Renal pelvis (tissue), 12 donors: ENCODE results near the gene ZNF830. TPM values are rescaled to one million over a fixed set of nuclear protein-coding genes. Genes with fewer than 3 reads are reported as not detected.
"Not testable (repeated sequence)": the region's sequence is repeated elsewhere in the genome, so short reads cannot be mapped to it uniquely, and the experiment has no call there.

ENCODE experiments used
- DNase-seq: peaks from one replicate; pipeline ENCODE4 v3.0.0-alpha.2; 2013
- long read RNA-seq, 16 experiments: transcript quantifications; one replicate each; lab custom pipeline, GENCODE V29; 2026
- polyA plus RNA-seq, 3 donors: library from polyadenylated mRNA; unstranded; fragments of 120-200 nt; gene quantifications; one replicate each; pipeline ENCODE4 v1.2.1, GENCODE V29; 2013; ENCODE audit not compliant: insufficient read length in 3 of 3

Gene ZNF830, protein sequence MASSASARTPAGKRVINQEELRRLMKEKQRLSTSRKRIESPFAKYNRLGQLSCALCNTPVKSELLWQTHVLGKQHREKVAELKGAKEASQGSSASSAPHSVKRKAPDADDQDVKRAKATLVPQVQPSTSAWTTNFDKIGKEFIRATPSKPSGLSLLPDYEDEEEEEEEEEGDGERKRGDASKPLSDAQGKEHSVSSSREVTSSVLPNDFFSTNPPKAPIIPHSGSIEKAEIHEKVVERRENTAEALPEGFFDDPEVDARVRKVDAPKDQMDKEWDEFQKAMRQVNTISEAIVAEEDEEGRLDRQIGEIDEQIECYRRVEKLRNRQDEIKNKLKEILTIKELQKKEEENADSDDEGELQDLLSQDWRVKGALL
- polyA plus RNA-seq = 10 to 100 TPM; 22.5 to 25.1 (median 23.1) TPM
- long read RNA-seq, donor 1, transcript ZNF830-201 (1 exons, 2,246 nt) = major isoform, 19 of 19 reads
- long read RNA-seq, donor 1, partial matches to known transcripts = 0 of 19 reads
- long read RNA-seq, donor 1, other reads (novel, unspliced or antisense) = 0 of 19 reads
- long read RNA-seq, donor 2, transcript ZNF830-201 (1 exons, 2,246 nt) = major isoform, 25 of 25 reads
- long read RNA-seq, donor 2, partial matches to known transcripts = 0 of 25 reads
- long read RNA-seq, donor 2, other reads (novel, unspliced or antisense) = 0 of 25 reads
- long read RNA-seq, donor 3, transcript ZNF830-201 (1 exons, 2,246 nt) = major isoform, 30 of 30 reads
- long read RNA-seq, donor 3, partial matches to known transcripts = 0 of 30 reads
- long read RNA-seq, donor 3, other reads (novel, unspliced or antisense) = 0 of 30 reads
- long read RNA-seq, donor 4, transcript ZNF830-201 (1 exons, 2,246 nt) = major isoform, 28 of 28 reads
- long read RNA-seq, donor 4, partial matches to known transcripts = 0 of 28 reads
- long read RNA-seq, donor 4, other reads (novel, unspliced or antisense) = 0 of 28 reads
- long read RNA-seq, donor 5, transcript ZNF830-201 (1 exons, 2,246 nt) = major isoform, 14 of 14 reads
- long read RNA-seq, donor 5, partial matches to known transcripts = 0 of 14 reads
- long read RNA-seq, donor 5, other reads (novel, unspliced or antisense) = 0 of 14 reads
- long read RNA-seq, donor 6, transcript ZNF830-201 (1 exons, 2,246 nt) = major isoform, 27 of 27 reads
- long read RNA-seq, donor 6, partial matches to known transcripts = 0 of 27 reads
- long read RNA-seq, donor 6, other reads (novel, unspliced or antisense) = 0 of 27 reads
- long read RNA-seq, donor 7, transcript ZNF830-201 (1 exons, 2,246 nt) = major isoform, 25 of 25 reads
- long read RNA-seq, donor 7, partial matches to known transcripts = 0 of 25 reads
- long read RNA-seq, donor 7, other reads (novel, unspliced or antisense) = 0 of 25 reads
- long read RNA-seq, donor 8, transcript ZNF830-201 (1 exons, 2,246 nt) = major isoform, 8 of 8 reads
- long read RNA-seq, donor 8, partial matches to known transcripts = 0 of 8 reads
- long read RNA-seq, donor 8, other reads (novel, unspliced or antisense) = 0 of 8 reads
- long read RNA-seq, donor 9, transcript ZNF830-201 (1 exons, 2,246 nt) = major isoform, 30 of 31 reads
- long read RNA-seq, donor 9, partial matches to known transcripts = 0 of 31 reads
- long read RNA-seq, donor 9, other reads (novel, unspliced or antisense) = 0 of 31 reads
- long read RNA-seq, donor 10, transcript ZNF830-201 (1 exons, 2,246 nt) = major isoform, 24 of 24 reads
- long read RNA-seq, donor 10, partial matches to known transcripts = 0 of 24 reads
- long read RNA-seq, donor 10, other reads (novel, unspliced or antisense) = 0 of 24 reads
- long read RNA-seq, donor 11, transcript ZNF830-201 (1 exons, 2,246 nt) = major isoform, 25 of 25 reads
- long read RNA-seq, donor 11, partial matches to known transcripts = 0 of 25 reads
- long read RNA-seq, donor 11, other reads (novel, unspliced or antisense) = 0 of 25 reads
- long read RNA-seq, donor 12, transcript ZNF830-201 (1 exons, 2,246 nt) = major isoform, 27 of 27 reads
- long read RNA-seq, donor 12, partial matches to known transcripts = 0 of 27 reads
- long read RNA-seq, donor 12, other reads (novel, unspliced or antisense) = 0 of 27 reads
- long read RNA-seq, donor 13, transcript ZNF830-201 (1 exons, 2,246 nt) = major isoform, 25 of 25 reads
- long read RNA-seq, donor 13, partial matches to known transcripts = 0 of 25 reads
- long read RNA-seq, donor 13, other reads (novel, unspliced or antisense) = 0 of 25 reads
- long read RNA-seq, donor 14 = 0 reads
- long read RNA-seq, donor 15 = 0 reads
- long read RNA-seq, donor 16, transcript ZNF830-201 (1 exons, 2,246 nt) = major isoform, 26 of 26 reads
- long read RNA-seq, donor 16, partial matches to known transcripts = 0 of 26 reads
- long read RNA-seq, donor 16, other reads (novel, unspliced or antisense) = 0 of 26 reads

DNA sequence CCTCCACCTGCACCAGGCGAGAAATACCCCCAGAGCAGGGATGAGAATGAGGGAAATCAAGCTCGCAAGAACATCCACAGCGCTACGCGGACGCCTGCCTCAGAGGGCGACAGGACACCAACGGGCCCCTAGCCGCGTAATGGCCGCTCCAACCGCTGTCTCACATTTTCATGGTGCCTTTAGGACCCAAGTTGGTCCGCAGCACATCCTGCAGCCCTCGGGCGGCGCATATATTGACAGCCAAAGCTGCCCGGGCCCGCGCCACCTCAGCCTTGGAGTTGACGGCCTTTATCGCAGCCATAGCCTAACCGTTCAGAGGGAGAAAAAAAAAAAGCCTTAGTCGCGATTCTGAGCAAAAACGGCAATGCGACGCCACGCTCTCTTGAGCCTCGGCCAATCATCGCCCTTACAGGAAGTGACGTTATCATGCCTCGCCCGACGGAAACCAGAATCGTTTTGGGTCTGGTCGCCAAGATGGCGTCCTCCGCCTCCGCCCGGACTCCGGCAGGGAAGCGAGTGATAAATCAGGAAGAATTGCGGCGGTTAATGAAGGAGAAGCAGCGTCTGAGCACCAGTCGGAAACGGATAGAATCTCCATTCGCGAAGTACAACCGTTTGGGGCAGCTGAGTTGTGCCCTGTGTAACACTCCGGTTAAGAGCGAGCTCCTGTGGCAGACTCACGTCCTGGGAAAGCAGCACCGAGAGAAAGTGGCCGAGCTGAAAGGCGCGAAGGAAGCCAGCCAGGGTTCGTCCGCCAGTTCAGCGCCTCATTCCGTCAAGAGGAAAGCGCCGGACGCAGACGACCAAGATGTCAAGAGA is at the start of gene ZNF830, which contains the start of gene CCT6B:
Gene ZNF830 (plus strand): TSS at position 448 of the 819 bp plus-strand sequence. CDS start 27 bp downstream, at position 475.
Gene CCT6B (minus strand): TSS at position 368 of the 819 bp plus-strand sequence. CDS start 67 bp downstream, at position 301.
- peak; percentile 97 for DNase-seq

DNA sequence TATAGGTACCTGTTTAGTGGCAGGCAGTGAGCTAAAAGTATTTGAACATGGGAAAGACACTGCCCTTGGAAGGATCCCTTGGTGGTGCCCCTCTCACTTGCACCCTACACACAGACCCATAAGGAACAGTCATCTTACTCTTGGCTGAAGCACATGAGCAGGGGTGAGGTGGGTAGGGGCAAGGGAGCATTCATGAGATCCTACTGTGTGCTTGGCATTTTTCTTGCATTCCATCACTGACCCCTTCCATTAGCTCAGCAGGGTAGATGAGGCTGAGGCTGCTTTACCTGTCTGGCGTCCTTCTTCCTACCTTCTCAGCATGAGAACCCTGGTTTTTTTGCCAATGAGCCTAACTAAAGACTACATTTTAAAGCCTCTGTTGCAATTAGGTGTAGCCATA is 48.3 kb upstream of the ZNF830 start:
- DNase-seq = no peak

DNA sequence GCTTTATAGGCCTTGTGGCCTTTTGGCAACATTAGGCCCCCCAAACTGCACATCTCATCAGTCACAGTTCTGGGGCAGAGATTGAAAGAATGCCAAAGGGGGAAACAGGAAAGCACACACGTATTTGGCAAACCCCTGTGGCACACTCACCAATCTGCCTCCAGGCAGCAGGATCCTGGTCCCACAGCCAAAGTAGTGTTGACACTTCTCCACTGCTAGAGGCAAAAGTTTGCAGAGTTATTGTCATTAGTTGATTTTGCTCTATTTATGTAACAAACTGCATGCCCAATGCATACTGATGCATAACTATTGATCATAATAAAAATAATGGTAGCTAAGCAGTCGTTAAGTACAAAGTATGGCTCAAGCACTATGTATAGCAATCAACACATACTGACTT is 45.2 kb upstream of the ZNF830 start:
- no peak for DNase-seq

DNA sequence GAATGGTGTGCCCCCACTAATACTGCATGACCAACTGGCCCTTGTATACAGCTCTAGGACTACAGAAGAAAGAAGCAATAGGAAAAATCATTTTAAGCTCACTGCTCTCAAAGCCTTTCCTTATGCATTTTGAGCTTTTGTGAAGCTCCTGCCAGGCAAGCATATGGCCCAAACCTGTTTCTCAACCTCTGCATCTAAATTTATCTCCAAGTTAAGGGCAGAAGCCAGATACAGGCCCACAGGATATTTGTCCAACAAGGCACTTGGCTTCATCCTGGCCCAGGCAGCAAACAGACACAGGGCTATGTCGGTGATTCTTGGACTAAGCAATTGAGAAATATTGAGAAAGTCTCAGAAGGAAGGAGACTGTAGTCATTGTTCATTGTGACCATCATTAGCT is 44.0 kb upstream of the ZNF830 start:
- DNase-seq = no peak

DNA sequence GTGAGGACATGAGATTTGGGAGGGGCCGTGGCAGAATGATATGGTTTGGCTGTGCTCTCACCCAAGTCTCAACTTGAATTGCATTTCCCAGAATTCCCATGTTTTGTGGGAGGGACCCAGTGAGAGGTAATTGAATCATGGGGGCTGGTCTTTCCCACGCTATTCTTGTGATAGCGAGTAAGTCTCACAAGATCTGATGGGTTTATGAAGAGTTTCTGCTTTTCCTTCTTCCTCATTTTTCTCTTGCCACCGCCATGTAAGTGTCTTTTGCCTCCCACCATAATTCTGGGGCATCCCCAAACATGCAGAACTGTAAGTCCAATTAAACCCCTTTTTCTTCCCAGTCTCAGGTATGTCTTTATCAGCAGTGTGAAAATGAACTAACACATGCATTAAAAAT is 40.7 kb upstream of the ZNF830 start:
- no peak for DNase-seq

DNA sequence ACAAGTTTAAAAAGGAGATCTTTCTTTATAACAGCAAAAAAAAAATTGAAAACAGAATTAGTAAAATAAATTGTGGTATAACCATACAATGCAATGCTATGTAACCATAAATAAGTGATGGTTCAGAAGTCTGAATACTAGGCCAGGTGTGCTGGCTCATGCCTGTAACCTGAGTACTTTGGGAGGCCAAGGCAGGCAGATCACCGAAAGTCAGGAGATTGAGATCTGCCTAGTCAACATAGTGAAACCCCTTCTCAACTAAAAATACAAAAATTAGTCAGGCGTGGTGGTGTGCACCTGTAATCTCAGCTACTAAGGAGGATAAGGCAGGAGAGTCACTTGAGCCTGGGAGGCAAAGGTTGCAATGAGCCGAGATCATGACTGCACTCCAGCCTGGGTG is 34.7 kb upstream of the ZNF830 start:
- DNase-seq = no peak

DNA sequence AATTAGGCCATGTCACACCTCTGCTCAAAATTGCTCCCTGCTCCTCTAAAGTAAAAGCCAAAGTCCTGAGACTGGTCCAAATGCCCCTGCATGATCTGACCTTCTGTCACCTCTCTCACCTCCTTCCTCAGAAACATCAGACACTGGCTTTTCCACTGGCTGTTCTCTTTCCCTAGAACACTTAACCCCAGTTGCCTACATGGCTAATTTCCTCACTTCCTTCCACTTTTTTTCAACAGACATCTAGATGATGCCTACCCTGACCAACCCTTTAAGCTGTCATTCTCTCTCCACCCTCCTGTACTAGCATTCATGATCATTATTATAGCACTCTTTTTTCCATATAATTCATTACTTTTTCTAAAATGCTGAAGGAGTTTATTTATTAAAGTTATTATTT is 31.1 kb upstream of the ZNF830 start:
- DNase-seq = no peak

DNA sequence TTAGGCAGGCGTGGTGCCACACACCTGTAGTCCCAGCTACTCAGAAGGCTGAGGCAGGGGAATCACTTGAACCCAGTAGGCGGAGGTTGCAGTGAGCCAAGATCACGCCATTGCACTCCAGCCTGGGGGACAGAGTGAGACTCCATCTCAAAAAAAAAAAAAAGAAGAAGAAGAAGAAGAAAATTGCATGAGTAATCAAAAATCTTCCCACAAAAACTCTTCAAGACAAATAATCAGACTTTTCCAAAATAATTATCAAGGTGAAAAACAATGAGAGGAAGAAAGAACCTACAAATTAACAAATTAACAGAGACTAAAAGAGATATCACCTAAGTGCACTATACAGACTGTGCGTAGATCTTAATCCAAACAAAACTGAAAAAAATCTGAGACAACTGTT is 10.6 kb upstream of the ZNF830 start:
- DNase-seq = not testable (repeated sequence)

DNA sequence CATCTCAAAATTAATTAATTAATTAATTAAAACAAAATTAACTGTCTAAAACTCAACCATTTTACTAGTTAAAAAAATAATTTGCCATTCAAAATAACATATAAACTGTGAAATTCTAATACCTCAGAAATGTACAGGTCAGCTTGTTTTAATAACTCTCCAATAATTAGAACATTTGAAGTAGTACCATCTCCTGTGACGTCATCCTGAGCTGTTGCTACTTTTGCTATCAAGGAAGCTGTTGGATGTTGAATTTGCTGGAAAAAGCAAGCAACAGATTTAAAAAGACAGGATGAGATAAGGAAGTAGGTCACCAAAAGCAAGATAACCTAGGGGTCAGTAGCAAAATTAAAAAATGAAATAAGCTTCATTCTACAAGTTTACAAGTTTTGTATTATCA is 2.9 kb upstream of the ZNF830 start:
- DNase-seq = no peak

DNA sequence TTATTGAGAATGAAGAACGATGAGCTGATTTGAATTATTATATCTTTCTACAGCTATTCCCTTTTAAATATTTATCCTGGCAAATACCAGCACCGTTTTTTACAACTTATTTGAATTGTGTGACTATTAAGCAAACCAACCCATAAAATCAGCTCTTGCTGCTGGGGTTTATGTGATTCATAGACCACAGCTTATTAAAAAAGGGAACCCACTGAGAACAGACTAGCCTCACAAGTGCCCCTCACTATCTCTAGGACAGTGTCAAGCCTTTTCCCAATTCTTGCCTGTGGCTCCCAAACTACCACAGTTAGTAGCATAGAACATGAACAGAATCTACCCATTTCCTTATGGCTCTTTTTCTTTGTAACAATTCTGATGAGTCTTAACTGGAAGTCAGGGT is 12.8 kb downstream of the ZNF830 start:
- DNase-seq = no peak

DNA sequence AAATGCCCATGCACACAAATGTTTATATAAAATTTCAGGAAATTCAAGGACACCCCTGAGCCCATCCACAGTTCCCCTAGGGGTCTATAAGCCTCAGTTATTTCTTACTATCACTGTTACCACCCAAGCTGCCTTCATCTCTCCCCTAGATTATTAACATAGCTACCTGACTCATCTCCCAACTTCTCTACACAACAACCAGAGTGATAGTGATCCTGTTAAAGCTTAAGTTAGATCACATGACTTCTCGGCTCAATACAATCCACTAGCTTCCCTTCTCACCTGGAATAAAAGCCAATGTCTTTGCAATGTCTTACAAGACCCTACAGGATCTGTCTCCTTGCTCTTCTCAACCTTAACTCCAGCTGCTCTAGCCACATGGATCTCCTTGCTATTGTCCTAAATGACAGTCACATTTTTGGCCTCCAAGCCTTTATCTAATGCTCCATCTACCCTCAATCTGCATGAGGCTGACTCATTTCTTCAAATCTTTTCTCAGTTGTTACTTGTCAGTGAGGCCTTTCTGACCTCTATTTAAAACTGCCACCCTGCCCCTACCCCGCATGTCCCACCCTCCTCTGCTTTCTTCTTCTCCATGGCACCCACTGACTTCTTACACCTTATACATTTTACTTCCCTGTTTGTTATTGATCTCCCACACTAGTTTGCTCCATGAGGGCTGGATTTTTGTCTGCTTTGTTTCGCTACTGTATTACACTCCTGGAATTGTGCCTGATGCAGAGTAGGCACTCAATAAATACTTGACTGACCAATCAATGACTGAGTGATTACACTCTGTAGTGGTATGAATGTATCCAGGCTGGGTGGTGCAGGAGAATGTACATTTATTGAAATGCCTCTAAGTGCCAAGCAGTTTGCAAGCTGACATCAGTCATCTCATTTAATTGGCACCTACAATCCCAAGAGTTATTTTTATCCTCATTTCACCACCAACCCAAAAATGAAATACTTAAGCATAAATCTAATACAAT is 13.8 kb downstream of the ZNF830 start:
- no peak for DNase-seq

DNA sequence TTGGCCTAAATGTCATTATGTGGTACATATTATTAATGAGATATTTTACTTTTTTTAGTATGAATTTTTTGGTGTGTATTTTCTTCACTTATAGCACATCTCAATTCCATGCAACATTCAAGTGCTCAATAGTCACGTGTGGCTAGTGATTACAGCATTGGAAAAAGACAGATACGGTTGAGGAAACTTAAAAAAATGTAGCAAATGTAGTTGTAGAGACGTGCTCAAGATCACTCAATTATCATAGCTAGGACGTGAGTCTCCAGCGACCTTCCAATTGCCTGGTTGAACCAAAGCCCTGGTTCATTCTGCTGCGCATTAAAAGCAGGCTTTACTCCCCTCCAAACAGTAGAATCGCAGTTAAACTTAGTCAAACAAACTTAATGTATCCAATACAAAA is 17.8 kb downstream of the ZNF830 start:
- DNase-seq = no peak

DNA sequence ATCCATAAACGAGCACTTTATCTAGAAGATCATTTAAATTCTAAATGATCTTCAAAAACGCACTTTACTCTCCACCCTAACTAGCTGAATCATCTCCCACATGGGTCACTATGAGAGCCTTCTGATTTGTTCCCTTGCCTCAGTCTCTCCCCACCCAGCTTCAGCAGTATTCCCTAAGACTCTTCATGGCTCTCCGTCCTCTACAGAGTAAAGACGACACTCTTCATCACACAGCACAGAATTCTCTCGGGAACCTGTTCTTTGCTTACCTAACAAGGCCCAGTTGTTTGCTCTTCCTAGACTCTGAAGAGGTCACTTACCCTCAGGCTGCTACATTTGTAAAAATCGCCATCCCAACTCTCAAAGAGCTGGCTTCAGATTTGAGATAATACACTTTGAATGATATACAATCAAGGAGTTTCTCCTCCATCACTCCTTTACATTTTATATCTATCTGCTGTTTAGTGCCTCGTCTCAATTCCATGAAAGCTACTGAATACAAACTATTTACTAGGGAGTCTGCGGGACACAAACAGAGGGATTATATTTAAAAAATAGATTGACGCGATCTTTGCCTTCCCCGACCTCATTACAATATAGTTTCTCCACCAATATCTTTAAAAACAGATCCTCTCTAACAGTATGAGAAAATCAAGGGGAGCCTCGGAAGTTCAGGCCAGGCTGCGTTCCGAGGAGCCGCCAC is 18.5 kb downstream of the ZNF830 start:
- DNase-seq = no peak

DNA sequence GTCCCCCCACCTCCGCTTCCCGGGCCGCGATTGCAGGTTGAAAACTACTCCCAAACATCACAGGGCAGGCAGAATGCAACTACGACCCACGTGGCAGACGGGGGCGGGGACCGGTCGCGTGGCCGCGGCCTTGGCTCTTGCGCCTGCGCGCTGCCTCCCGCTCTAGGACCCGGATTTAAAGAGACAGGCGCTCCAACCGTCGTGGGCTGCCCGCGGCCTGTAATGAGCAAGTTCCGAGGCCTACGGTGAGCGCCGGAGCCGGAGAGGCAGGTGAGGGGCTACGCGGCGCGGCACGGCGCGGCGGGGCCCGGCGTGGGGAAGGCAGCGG is 19.0 kb downstream of the ZNF830 start, which contains the start of gene LIG3:
Gene LIG3 (plus strand): TSS at position 160 of the 328 bp plus-strand sequence. CDS start 2,494 bp downstream, outside the sequence.
- peak; percentile 94 for DNase-seq

DNA sequence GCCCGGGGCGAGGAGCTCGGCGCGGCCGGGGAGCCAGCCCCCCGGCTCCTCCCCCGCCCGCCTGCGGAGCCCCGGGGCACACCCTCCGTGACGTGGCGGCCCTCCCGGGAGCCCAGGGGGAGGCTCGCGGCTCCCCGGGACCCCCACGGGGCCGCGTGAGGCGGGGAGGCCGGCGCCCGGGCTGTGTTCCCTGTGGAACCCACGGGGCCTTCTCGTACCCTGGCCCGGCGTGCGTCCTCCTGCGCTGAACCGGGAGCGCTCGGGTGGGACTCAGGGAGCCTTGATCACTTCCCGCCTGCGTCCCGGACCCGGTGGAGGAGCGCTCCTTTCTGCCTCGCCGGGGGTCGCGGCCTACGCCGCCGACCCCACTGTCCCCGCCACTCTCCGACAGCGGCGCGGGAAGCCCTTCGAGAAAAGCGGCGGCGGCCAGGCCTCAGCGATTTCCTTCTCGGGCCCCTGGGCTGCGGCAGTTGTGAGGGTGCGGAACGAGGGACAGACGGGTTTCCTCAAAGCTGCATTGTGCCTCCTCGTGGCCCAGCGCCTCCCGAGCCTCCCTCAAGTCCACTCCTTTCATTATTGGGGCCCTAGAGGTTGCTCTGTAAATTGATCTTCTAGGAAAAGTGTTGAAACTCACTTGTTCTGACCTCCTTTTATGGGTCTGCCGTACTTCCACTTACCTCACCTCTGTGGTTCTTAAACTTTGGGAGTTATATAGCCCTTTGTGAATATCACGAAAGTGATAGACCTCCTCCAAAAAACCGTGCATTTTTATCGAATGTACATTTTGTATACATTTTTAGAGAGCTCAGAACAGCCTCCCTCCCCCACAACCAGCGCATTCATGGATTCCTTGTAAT is 19.6 kb downstream of the ZNF830 start:
- peak; percentile 82 for DNase-seq
